K562 (cell line): ENCODE results near the gene ARHGAP4. TPM values are rescaled to one million over a fixed set of nuclear protein-coding genes. Genes with fewer than 3 reads are reported as not detected.

Source experiments
- EP400 ChIP-seq: fragments of 450-650 bp; IDR thresholded peaks from 2 replicates; pipeline ENCODE4 v1.6.1; 2017; ENCODE audit warnings: antibody characterized with exemption, mild to moderate bottlenecking, moderate library complexity
- GABPB1 ChIP-seq: sonication (generic); formaldehyde crosslinking; IDR thresholded peaks from 2 replicates; pipeline ENCODE4 v1.8.0; 2022; ENCODE audit warnings: mild to moderate bottlenecking, missing genetic modification reagents
- GATAD2A ChIP-seq: fragments of 450-650 bp; IDR thresholded peaks from 2 replicates; pipeline ENCODE4 v1.6.1; 2017
- HMGN3 ChIP-seq: IDR thresholded peaks from 2 replicates; pipeline ENCODE4 v1.6.1; 2011; ENCODE audit warnings: borderline replicate concordance, low read depth, mild to moderate bottlenecking, mixed read lengths, low read length; ENCODE audit not compliant: insufficient read length; ENCODE audit errors: extremely low read depth
- HNRNPUL1 ChIP-seq: fragments of 200-400 bp; formaldehyde crosslinking; IDR thresholded peaks from 2 replicates; pipeline ENCODE4 v1.6.1; 2017; ENCODE audit warnings: low read length
- NBN ChIP-seq: fragments of 450-650 bp; IDR thresholded peaks from 2 replicates; pipeline ENCODE4 v1.6.1; 2016; ENCODE audit warnings: low read depth, mild to moderate bottlenecking
- NUFIP1 ChIP-seq: fragments of 450-650 bp; IDR thresholded peaks from 2 replicates; pipeline ENCODE4 v1.6.1; 2018; ENCODE audit not compliant: partially characterized antibody
- PCBP1 ChIP-seq: fragments of 200-400 bp; formaldehyde crosslinking; IDR thresholded peaks from 2 replicates; pipeline ENCODE4 v1.6.1; 2018; ENCODE audit warnings: mild to moderate bottlenecking, low read depth, low read length; ENCODE audit not compliant: poor library complexity, severe bottlenecking
- SAFB ChIP-seq: fragments of 200-400 bp; formaldehyde crosslinking; IDR thresholded peaks from 2 replicates; pipeline ENCODE4 v1.6.1; 2017; ENCODE audit warnings: low read depth, low read length, borderline replicate concordance
- SIN3A ChIP-seq, 2 experiments: fragments of 150-350 bp in 1 of 2; IDR thresholded peaks; 2 replicates each; pipeline ENCODE4 v1.6.1; 2011 to 2016; ENCODE audit warnings: borderline replicate concordance in 2 of 2, low read depth in 2 of 2, low read length in 2 of 2, mild to moderate bottlenecking in 2 of 2, moderate library complexity in 2 of 2; ENCODE audit not compliant: control insufficient read depth in 1 of 2
- TOE1 ChIP-seq, 2 experiments: fragments of 450-650 bp in 1 of 2; sonication (generic) in 1 of 2; formaldehyde crosslinking in 1 of 2; IDR thresholded peaks; 2 replicates each; pipeline versions ENCODE4 v1.7.1 to v1.8.0; 2016 to 2022; ENCODE audit warnings: borderline replicate concordance in 2 of 2, mild to moderate bottlenecking in 2 of 2, antibody characterized with exemption in 1 of 2, inconsistent platforms in 1 of 2, low read depth in 1 of 2, missing genetic modification reagents in 1 of 2, moderate library complexity in 1 of 2
- polyA plus RNA-seq, 8 experiments: library from polyadenylated mRNA; depleted of rRNA in 4 of 8; stranded (reverse) in 5 of 8; unstranded in 3 of 8; fragments of >200 nt; fragmentation: Nextera tagmentation in 2 of 8; fragmentation: Illumina TruSeq in 1 of 8; extraction: Ambion mirVana in 2 of 8; extraction: Trizol in 1 of 8; gene quantifications; 2 replicates each; pipeline versions ENCODE4 v1.2.1 to v1.2.3, GENCODE V29; 2011 to 2014; ENCODE audit warnings: inconsistent platforms in 1 of 8, missing spikeins in 1 of 8
- total RNA-seq, 7 experiments: library from RNA; depleted of rRNA in 6 of 7; stranded (reverse); fragments of >200 nt in 6 of 7; fragmentation: Illumina TruSeq in 2 of 7; extraction: Trizol in 2 of 7; gene quantifications; 2 replicates each; pipeline versions ENCODE4 v1.2.1 to v1.2.3, GENCODE V29; 2011 to 2021; ENCODE audit warnings: low replicate concordance in 1 of 7
- TF ChIP-seq, protein P1 (sequence below): fragments of 250-450 bp; sonication (Bioruptor Pico); IDR thresholded peaks from 2 replicates; pipeline ENCODE4 v1.8.0; 2021; ENCODE audit warnings: mild to moderate bottlenecking, moderate library complexity
- TF ChIP-seq, protein P2 (sequence below): sonication (generic); formaldehyde crosslinking; IDR thresholded peaks from 2 replicates; pipeline ENCODE4 v1.8.0; 2023; ENCODE audit warnings: mild to moderate bottlenecking, missing genetic modification reagents
- TF ChIP-seq, protein P3 (sequence below), 2 experiments: fragments of 200-800 bp in 1 of 2; sonication (Bioruptor generic) in 1 of 2; sonication (generic) in 1 of 2; formaldehyde crosslinking in 1 of 2; IDR thresholded peaks in 1 of 2; conservative IDR thresholded peaks in 1 of 2; 2 replicates each; pipeline versions ENCODE4 v1.5.0 to v1.6.1; 2016 to 2020; ENCODE audit warnings: missing compliant biosample characterization in 1 of 2, missing genetic modification characterization in 1 of 2, missing genetic modification reagents in 1 of 2
- TF ChIP-seq, protein P4 (sequence below): sonication (generic); formaldehyde crosslinking; IDR thresholded peaks from 2 replicates; pipeline ENCODE4 v1.8.0; 2023; ENCODE audit warnings: missing genetic modification reagents, mild to moderate bottlenecking, borderline replicate concordance

Gene ARHGAP4
- total and polyA plus RNA-seq, 9 of the 15 experiments (the other 6 are each of a cell fraction or from before 2014, with no cell fraction given) = 0.30 to 81.8 (median 13.5) TPM

DNA sequence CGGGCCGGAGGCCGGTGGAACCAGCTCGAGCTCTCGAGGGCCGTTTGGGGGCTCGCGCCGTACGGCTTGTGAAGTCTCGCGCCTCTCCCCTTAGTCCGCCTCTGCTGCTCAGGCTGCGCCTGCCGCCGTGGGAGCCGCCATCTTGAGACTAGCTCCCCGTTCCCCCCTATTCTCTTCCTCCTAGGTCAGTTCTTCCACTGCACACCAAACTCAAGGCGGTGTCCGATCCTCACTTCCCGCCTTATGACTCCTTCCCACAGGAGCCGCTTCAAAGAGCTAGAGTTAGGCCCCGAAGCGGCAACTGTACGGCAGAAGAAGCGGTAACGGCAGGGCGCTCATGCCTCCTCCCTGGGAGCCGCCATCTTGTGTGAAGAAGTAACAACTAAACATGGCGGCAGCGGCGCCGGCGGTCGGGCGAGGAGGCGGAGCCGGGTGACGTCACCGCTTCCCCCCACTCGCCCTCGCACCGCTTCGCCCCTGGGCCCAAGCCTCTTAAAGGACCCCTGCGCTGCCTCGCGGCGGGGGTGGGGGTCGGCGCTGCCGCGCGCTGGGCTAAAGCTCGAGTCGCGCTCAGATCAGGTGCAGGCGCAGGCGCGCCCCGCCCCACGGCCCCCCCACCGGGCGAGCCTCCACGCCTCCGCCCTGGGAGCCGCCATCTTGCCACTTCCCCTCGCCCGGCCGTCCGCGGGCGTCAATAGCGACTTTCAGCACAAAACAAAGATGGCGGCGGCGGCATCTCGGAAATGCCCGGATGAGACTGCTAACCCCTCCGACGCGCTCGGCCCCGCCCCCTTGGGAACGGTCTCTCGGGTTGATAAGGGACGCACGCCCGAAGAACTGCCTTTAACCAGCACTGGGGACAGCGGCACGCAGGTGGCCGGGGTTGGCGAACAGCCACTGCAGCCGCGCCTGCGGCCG lies 45.6 kb upstream of the ARHGAP4 start, which contains the start of gene HCFC1 (continued):
- TF ChIP-seq HMGN3 = peak; percentile 70
- TF ChIP-seq, protein P1, sequence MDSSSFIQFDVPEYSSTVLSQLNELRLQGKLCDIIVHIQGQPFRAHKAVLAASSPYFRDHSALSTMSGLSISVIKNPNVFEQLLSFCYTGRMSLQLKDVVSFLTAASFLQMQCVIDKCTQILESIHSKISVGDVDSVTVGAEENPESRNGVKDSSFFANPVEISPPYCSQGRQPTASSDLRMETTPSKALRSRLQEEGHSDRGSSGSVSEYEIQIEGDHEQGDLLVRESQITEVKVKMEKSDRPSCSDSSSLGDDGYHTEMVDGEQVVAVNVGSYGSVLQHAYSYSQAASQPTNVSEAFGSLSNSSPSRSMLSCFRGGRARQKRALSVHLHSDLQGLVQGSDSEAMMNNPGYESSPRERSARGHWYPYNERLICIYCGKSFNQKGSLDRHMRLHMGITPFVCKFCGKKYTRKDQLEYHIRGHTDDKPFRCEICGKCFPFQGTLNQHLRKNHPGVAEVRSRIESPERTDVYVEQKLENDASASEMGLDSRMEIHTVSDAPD = no peak
- TF ChIP-seq TOE1 (IDR thresholded peaks at IDR 0.05; ENCODE audit: borderline replicate concordance) = no peak
- 0 out of 2 replicates have a peak, but pooled peaks have one; percentile 34 for TF ChIP-seq TOE1 (CRISPR knock-in tag; IDR thresholded peaks at IDR 0.05; ENCODE audit: borderline replicate concordance, low read depth)
- TF ChIP-seq, protein P2, sequence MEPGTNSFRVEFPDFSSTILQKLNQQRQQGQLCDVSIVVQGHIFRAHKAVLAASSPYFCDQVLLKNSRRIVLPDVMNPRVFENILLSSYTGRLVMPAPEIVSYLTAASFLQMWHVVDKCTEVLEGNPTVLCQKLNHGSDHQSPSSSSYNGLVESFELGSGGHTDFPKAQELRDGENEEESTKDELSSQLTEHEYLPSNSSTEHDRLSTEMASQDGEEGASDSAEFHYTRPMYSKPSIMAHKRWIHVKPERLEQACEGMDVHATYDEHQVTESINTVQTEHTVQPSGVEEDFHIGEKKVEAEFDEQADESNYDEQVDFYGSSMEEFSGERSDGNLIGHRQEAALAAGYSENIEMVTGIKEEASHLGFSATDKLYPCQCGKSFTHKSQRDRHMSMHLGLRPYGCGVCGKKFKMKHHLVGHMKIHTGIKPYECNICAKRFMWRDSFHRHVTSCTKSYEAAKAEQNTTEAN (CRISPR knock-in tag) = no peak
- TF ChIP-seq EP400 = peak; percentile 80
- TF ChIP-seq NUFIP1 = no peak
- TF ChIP-seq NBN = no peak
- TF ChIP-seq SAFB = no peak
- TF ChIP-seq, protein P3, sequence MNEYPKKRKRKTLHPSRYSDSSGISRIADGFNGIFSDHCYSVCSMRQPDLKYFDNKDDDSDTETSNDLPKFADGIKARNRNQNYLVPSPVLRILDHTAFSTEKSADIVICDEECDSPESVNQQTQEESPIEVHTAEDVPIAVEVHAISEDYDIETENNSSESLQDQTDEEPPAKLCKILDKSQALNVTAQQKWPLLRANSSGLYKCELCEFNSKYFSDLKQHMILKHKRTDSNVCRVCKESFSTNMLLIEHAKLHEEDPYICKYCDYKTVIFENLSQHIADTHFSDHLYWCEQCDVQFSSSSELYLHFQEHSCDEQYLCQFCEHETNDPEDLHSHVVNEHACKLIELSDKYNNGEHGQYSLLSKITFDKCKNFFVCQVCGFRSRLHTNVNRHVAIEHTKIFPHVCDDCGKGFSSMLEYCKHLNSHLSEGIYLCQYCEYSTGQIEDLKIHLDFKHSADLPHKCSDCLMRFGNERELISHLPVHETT (CRISPR knock-in tag; conservative IDR thresholded peaks at IDR 0.05 in 1 of 2, IDR thresholded peaks at IDR 0.05 in 1 of 2) = peak in 1 of 2 experiments; percentile 89; a peak in 2 of 4 replicates
- peak; percentile 11 for TF ChIP-seq PCBP1
- no peak for TF ChIP-seq HNRNPUL1
- peak; percentile 11 for TF ChIP-seq GABPB1
- TF ChIP-seq, protein P4, sequence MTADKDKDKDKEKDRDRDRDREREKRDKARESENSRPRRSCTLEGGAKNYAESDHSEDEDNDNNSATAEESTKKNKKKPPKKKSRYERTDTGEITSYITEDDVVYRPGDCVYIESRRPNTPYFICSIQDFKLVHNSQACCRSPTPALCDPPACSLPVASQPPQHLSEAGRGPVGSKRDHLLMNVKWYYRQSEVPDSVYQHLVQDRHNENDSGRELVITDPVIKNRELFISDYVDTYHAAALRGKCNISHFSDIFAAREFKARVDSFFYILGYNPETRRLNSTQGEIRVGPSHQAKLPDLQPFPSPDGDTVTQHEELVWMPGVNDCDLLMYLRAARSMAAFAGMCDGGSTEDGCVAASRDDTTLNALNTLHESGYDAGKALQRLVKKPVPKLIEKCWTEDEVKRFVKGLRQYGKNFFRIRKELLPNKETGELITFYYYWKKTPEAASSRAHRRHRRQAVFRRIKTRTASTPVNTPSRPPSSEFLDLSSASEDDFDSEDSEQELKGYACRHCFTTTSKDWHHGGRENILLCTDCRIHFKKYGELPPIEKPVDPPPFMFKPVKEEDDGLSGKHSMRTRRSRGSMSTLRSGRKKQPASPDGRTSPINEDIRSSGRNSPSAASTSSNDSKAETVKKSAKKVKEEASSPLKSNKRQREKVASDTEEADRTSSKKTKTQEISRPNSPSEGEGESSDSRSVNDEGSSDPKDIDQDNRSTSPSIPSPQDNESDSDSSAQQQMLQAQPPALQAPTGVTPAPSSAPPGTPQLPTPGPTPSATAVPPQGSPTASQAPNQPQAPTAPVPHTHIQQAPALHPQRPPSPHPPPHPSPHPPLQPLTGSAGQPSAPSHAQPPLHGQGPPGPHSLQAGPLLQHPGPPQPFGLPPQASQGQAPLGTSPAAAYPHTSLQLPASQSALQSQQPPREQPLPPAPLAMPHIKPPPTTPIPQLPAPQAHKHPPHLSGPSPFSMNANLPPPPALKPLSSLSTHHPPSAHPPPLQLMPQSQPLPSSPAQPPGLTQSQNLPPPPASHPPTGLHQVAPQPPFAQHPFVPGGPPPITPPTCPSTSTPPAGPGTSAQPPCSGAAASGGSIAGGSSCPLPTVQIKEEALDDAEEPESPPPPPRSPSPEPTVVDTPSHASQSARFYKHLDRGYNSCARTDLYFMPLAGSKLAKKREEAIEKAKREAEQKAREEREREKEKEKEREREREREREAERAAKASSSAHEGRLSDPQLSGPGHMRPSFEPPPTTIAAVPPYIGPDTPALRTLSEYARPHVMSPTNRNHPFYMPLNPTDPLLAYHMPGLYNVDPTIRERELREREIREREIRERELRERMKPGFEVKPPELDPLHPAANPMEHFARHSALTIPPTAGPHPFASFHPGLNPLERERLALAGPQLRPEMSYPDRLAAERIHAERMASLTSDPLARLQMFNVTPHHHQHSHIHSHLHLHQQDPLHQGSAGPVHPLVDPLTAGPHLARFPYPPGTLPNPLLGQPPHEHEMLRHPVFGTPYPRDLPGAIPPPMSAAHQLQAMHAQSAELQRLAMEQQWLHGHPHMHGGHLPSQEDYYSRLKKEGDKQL (CRISPR knock-in tag) = 0 out of 2 replicates have a peak, but pooled peaks have one; percentile 60
- no peak for TF ChIP-seq GATAD2A
- TF ChIP-seq SIN3A (IDR thresholded peaks at IDR 0.05; ENCODE audit: borderline replicate concordance in 2 of 2, control insufficient read depth in 1 of 2, low read depth in 2 of 2, low read length in 2 of 2) = no peak; a peak in 1 of 4 replicates
